ENCODE results near the gene CAMKK2. TPM values are rescaled to one million over a fixed set of nuclear protein-coding genes. Genes with fewer than 3 reads are reported as not detected.
"Not testable (repeated sequence)": the region's sequence is repeated elsewhere in the genome, so short reads cannot be mapped to it uniquely, and the experiment has no call there.

Gene CAMKK2
- total and polyA plus RNA-seq, 2 donors: 11.2 to 14.0 TPM

DNA sequence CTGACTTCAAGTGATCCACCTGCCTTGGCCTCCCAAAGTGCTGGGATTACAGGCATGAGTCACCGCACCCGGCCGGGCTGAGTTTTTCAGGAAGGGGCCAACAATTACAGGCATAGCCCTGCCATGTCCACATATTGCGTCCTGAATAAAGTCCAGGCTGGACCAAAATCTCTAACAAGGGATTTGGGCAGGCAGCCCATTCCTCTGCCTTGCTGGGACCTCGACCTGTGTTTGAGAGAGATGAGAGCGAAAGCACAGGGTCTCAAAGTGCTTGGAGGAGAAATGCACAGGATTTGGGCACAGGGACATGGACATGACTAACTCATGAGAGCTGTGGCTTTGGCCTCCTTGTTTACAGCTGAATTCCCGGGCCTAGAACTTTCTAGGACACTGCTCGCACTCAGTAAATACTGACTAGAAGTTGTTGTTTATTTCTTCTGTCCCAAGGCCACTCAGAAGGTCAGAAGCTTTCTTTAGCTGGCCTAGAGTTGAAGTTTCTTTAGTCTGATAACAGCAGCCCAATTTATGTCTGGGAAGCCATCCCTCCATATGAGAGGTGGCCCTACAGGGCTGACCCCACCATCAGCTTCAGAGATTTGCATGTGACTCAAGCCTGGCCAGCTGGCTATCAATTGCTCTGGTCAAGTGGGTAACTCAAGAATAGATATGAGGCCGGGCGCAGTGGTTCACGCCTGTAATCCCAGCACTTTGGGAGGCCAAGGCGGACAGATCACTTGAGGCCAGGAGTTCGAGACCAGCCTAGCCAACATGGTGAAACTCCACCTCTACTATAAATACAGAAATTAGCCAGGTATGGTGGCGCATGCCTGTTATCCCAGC, 11.7 kb downstream of the CAMKK2 start:
- Histone ChIP-seq H3K27me3 (ENCODE audit: control insufficient read depth in 2 of 2, insufficient read depth in 1 of 2, low read length in 1 of 2) (no peaks in the 10 kb centered on the region), H3K36me3 (ENCODE audit: control insufficient read depth in 2 of 2, insufficient read depth in 2 of 2, low read length in 1 of 2) (peaks cover 0 to 8% of the 10 kb centered on the region in 2 donors), H3K4me1 (ENCODE audit: control insufficient read depth in 2 of 2, insufficient read depth in 2 of 2, low read length in 2 of 2) (peaks cover 5% of the 10 kb centered on the region in 2 donors), H3K9me3 (ENCODE audit: control insufficient read depth in 2 of 2, insufficient read depth in 1 of 2, low read length in 1 of 2) (no peaks in the 10 kb centered on the region), H3K27ac (ENCODE audit: low read depth in 1 of 2, low read length in 1 of 2) (no peak overlapping the region), H3K4me3 (ENCODE audit: low read length in 2 of 2) (no peak overlapping the region)
- DNase-seq (ENCODE audit: low read depth in 6 of 9, low spot score in 9 of 9): no peak
- WGBS: 98% methylated on average over 14 of the region's 14 CpGs

DNA sequence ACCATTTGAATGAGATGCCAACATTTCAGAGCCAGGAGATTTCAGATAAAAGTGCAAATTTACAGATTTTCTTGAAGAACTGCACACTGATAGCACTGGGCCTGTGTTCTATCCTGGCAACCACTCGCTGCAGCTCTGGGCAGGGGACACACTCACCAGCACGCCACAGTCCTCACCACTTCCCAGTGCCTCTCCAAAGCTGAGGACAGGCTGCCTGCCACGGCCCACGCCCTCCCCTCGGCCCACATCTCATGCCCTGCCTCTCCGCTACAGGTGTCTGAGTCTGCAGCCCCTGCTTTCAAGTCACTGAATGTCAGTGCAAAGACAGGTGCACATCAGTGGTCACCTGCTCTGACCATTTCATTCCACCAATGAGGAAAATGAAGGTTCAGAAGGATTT, 12.7 kb downstream of the CAMKK2 start:
- no peak for DNase-seq (ENCODE audit: low read depth in 6 of 9, low spot score in 9 of 9)
- H3K4me1 ChIP-seq (ENCODE audit: control insufficient read depth in 2 of 2, insufficient read depth in 2 of 2, low read length in 2 of 2): peaks cover 5% of the 10 kb centered on the region in 2 donors
- 98% methylated on average over 6 of the region's 6 CpGs for WGBS
- peaks cover 0 to 11% of the 10 kb centered on the region in 2 donors for H3K36me3 ChIP-seq (ENCODE audit: control insufficient read depth in 2 of 2, insufficient read depth in 2 of 2, low read length in 1 of 2)
- no peak overlapping the region for H3K4me3 ChIP-seq (ENCODE audit: low read length in 2 of 2)
- H3K9me3 ChIP-seq (ENCODE audit: control insufficient read depth in 2 of 2, insufficient read depth in 1 of 2, low read length in 1 of 2): no peaks in the 10 kb centered on the region
- no peak overlapping the region for H3K27ac ChIP-seq (ENCODE audit: low read depth in 1 of 2, low read length in 1 of 2)
- no peaks in the 10 kb centered on the region for H3K27me3 ChIP-seq (ENCODE audit: control insufficient read depth in 2 of 2, insufficient read depth in 1 of 2, low read length in 1 of 2)

DNA sequence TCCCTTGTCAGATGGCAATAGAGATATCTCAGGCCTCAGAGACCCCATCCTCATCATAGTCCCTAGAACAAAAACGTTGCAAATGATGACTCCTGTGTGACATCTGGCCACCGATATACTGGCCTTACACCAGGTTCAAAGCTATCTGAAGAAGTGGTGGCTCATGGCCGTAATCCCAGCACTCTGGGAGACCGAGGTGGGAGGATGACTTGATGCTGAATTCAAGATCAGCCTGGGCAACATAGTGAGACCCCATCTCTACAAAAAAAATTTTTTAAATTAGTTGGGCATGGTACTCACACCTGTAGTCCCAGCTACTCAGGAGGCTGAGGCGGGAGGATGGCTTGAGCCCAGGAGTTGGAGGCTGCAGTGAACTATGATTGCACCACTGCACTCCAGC, 13.1 kb downstream of the CAMKK2 start:
- no peaks in the 10 kb centered on the region for H3K9me3 ChIP-seq (ENCODE audit: control insufficient read depth in 2 of 2, insufficient read depth in 1 of 2, low read length in 1 of 2)
- H3K27ac ChIP-seq (ENCODE audit: low read depth in 1 of 2, low read length in 1 of 2): no peak overlapping the region
- H3K4me1 ChIP-seq (ENCODE audit: control insufficient read depth in 2 of 2, insufficient read depth in 2 of 2, low read length in 2 of 2): peaks cover 2 to 3% of the 10 kb centered on the region in 2 donors
- H3K36me3 ChIP-seq (ENCODE audit: control insufficient read depth in 2 of 2, insufficient read depth in 2 of 2, low read length in 1 of 2): peaks cover 0 to 15% of the 10 kb centered on the region in 2 donors
- H3K27me3 ChIP-seq (ENCODE audit: control insufficient read depth in 2 of 2, insufficient read depth in 1 of 2, low read length in 1 of 2): no peaks in the 10 kb centered on the region
- 98% methylated on average over 5 of the region's 5 CpGs for WGBS
- no peak for DNase-seq (ENCODE audit: low read depth in 6 of 9, low spot score in 9 of 9)
- no peak overlapping the region for H3K4me3 ChIP-seq (ENCODE audit: low read length in 2 of 2)

GRCh38 chr12:121282910-121283309, 13.6 kb downstream of the CAMKK2 start:
- not testable (repeated sequence) for H3K4me1 ChIP-seq (ENCODE audit: control insufficient read depth in 2 of 2, insufficient read depth in 2 of 2, low read length in 2 of 2); DNase-seq (ENCODE audit: low read depth in 6 of 9, low spot score in 9 of 9); H3K9me3 ChIP-seq (ENCODE audit: control insufficient read depth in 2 of 2, insufficient read depth in 1 of 2, low read length in 1 of 2); H3K4me3 ChIP-seq (ENCODE audit: low read length in 2 of 2); H3K27me3 ChIP-seq (ENCODE audit: control insufficient read depth in 2 of 2, insufficient read depth in 1 of 2, low read length in 1 of 2); H3K27ac ChIP-seq (ENCODE audit: low read depth in 1 of 2, low read length in 1 of 2)
- H3K36me3 ChIP-seq (ENCODE audit: control insufficient read depth in 2 of 2, insufficient read depth in 2 of 2, low read length in 1 of 2): peaks cover 0 to 17% of the 10 kb centered on the region in 2 donors
- WGBS: 97% methylated on average over 11 of the region's 11 CpGs

DNA sequence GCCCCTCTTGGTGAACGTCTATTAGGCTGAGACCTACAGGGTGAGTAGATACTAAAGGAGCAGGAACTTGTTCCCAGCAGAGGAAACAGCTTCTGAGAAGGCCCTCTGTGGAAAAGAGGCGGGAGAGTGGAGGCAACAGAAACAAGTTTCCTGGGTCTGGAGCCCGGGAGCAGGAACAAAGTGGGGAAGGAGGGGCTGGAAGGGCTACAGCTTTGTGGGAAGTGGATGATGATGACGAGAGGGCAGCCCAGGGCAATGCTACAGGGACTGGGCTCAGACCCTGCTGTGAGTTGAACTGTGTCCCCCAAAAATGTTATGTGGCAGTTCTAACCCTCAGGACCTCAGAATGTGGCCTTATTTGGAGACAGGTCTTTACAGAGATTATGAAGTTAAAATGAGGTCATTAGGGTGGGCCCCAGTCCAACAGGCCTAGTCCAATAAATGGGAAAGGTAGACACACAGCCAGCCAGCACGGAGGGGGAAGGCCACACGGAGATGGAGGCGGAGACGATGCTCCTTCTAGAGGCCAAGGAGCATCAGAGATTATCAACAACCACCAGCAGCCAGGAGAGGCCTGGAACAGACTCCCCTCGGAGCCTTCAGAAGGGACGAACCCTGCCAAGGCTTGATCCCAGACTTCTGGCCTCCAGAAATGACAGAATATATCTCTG, 14.3 kb downstream of the CAMKK2 start:
- H3K27ac ChIP-seq (ENCODE audit: low read depth in 1 of 2, low read length in 1 of 2): peak overlapping the region in 1 of 2 donors; percentile 11
- no peak for DNase-seq (ENCODE audit: low read depth in 6 of 9, low spot score in 9 of 9)
- no peaks in the 10 kb centered on the region for H3K27me3 ChIP-seq (ENCODE audit: control insufficient read depth in 2 of 2, insufficient read depth in 1 of 2, low read length in 1 of 2)
- no peaks in the 10 kb centered on the region for H3K4me1 ChIP-seq (ENCODE audit: control insufficient read depth in 2 of 2, insufficient read depth in 2 of 2, low read length in 2 of 2)
- no peaks in the 10 kb centered on the region for H3K9me3 ChIP-seq (ENCODE audit: control insufficient read depth in 2 of 2, insufficient read depth in 1 of 2, low read length in 1 of 2)
- no peak overlapping the region for H3K4me3 ChIP-seq (ENCODE audit: low read length in 2 of 2)
- 94% methylated on average over 10 of the region's 10 CpGs for WGBS
- peaks cover 0 to 17% of the 10 kb centered on the region in 2 donors for H3K36me3 ChIP-seq (ENCODE audit: control insufficient read depth in 2 of 2, insufficient read depth in 2 of 2, low read length in 1 of 2)

DNA sequence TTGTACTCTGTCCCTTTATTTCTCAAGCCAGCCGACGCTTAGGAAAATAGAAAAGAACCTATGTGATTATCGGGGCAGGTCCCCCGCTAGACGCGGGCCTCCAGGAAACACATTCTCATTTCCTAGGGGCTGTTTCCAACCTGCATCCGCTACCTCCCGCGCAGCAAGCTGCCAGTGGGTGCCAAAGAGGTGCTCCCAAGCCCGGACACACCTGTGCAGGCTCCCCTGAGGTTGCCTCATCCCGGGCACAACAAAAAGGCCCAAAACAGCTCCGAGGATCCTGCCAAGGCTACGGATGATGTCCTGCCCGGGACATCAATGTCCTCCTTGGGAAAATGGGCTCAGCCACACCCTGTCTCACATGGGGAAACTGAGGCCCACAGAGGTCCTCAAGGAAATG, 15.4 kb downstream of the CAMKK2 start:
- not testable (repeated sequence) for H3K27me3 ChIP-seq (ENCODE audit: control insufficient read depth in 2 of 2, insufficient read depth in 1 of 2, low read length in 1 of 2); H3K4me3 ChIP-seq (ENCODE audit: low read length in 2 of 2); H3K4me1 ChIP-seq (ENCODE audit: control insufficient read depth in 2 of 2, insufficient read depth in 2 of 2, low read length in 2 of 2); DNase-seq (ENCODE audit: low read depth in 6 of 9, low spot score in 9 of 9); H3K9me3 ChIP-seq (ENCODE audit: control insufficient read depth in 2 of 2, insufficient read depth in 1 of 2, low read length in 1 of 2); H3K27ac ChIP-seq (ENCODE audit: low read depth in 1 of 2, low read length in 1 of 2)
- peaks cover 0 to 19% of the 10 kb centered on the region in 2 donors for H3K36me3 ChIP-seq (ENCODE audit: control insufficient read depth in 2 of 2, insufficient read depth in 2 of 2, low read length in 1 of 2)
- WGBS: 97% methylated on average over 14 of the region's 14 CpGs

DNA sequence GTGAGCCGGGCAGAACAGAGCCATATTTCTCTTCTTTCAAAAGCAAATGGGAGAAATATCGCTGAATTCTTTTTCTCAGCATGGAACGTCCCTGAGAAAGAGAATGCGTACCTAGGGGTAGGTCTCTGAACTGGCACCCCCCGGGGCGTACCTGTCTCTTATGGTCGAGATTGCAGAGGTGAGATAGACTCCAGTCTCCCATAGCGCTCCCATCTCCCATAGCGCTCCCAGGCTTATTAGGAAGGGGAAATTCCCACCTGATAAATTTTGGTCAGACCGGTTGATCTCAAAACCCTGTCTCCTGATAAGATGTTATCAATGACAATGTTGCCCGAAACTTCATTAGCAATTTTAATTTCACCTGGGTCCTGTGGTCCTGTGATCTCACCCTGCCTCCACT, 16.0 kb downstream of the CAMKK2 start:
- not testable (repeated sequence) for H3K27me3 ChIP-seq (ENCODE audit: control insufficient read depth in 2 of 2, insufficient read depth in 1 of 2, low read length in 1 of 2); H3K27ac ChIP-seq (ENCODE audit: low read depth in 1 of 2, low read length in 1 of 2); H3K9me3 ChIP-seq (ENCODE audit: control insufficient read depth in 2 of 2, insufficient read depth in 1 of 2, low read length in 1 of 2); DNase-seq (ENCODE audit: low read depth in 6 of 9, low spot score in 9 of 9); H3K4me1 ChIP-seq (ENCODE audit: control insufficient read depth in 2 of 2, insufficient read depth in 2 of 2, low read length in 2 of 2); H3K4me3 ChIP-seq (ENCODE audit: low read length in 2 of 2)
- WGBS: 95% methylated on average over 11 of the region's 11 CpGs
- H3K36me3 ChIP-seq (ENCODE audit: control insufficient read depth in 2 of 2, insufficient read depth in 2 of 2, low read length in 1 of 2): peaks cover 0 to 22% of the 10 kb centered on the region in 2 donors

DNA sequence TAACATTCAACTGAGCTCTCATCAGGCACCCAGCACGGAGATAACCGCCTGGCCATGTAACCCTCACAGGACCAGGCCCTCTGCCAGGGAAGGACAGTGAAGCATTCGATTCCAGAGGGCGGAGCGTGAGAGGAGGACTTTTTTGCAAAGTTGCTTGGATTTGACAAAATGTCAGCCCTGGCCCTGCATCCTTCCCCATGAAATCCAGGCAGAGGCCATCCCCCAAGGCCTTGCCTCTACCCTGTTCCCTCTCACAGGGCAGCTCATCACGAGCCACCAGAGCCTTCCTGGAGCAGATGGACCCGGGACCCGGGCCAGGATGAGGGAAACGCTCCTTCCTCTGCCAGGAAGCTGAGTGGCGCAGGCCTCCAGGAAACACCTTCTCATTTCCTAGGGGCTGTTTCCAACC, 17.0 kb downstream of the CAMKK2 start:
- WGBS: 86% methylated on average over 10 of the region's 10 CpGs
- Histone ChIP-seq H3K36me3 (ENCODE audit: control insufficient read depth in 2 of 2, insufficient read depth in 2 of 2, low read length in 1 of 2) (peaks cover 2 to 26% of the 10 kb centered on the region in 2 donors), H3K4me1 (ENCODE audit: control insufficient read depth in 2 of 2, insufficient read depth in 2 of 2, low read length in 2 of 2) (no peaks in the 10 kb centered on the region), H3K4me3 (ENCODE audit: low read length in 2 of 2) (no peak overlapping the region), H3K9me3 (ENCODE audit: control insufficient read depth in 2 of 2, insufficient read depth in 1 of 2, low read length in 1 of 2) (no peaks in the 10 kb centered on the region), H3K27ac (ENCODE audit: low read depth in 1 of 2, low read length in 1 of 2) (no peak overlapping the region), H3K27me3 (ENCODE audit: control insufficient read depth in 2 of 2, insufficient read depth in 1 of 2, low read length in 1 of 2) (no peaks in the 10 kb centered on the region)
- DNase-seq (ENCODE audit: low read depth in 6 of 9, low spot score in 9 of 9): no peak

DNA sequence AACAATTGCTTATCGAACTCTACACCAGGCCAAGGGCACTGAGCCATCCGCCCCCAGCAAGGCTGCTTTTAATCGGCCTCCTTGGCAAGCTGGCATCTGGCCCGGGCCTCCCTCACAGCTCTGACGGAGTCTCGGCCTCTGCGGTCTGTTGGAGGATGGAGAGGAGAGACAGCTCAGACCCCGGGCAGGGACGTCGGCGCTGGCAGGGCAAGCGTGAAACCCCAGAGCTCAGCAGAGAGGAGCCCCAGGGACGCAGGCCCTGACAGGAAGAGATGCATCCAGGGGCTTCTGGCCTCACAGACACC, 17.5 kb downstream of the CAMKK2 start:
- no peak for DNase-seq (ENCODE audit: low read depth in 6 of 9, low spot score in 9 of 9)
- no peak overlapping the region for H3K27ac ChIP-seq (ENCODE audit: low read depth in 1 of 2, low read length in 1 of 2)
- H3K4me1 ChIP-seq (ENCODE audit: control insufficient read depth in 2 of 2, insufficient read depth in 2 of 2, low read length in 2 of 2): no peaks in the 10 kb centered on the region
- peaks cover 7 to 31% of the 10 kb centered on the region in 2 donors for H3K36me3 ChIP-seq (ENCODE audit: control insufficient read depth in 2 of 2, insufficient read depth in 2 of 2, low read length in 1 of 2)
- 94% methylated on average over 13 of the region's 13 CpGs for WGBS
- no peaks in the 10 kb centered on the region for H3K9me3 ChIP-seq (ENCODE audit: control insufficient read depth in 2 of 2, insufficient read depth in 1 of 2, low read length in 1 of 2)
- H3K27me3 ChIP-seq (ENCODE audit: control insufficient read depth in 2 of 2, insufficient read depth in 1 of 2, low read length in 1 of 2): no peaks in the 10 kb centered on the region
- no peak overlapping the region for H3K4me3 ChIP-seq (ENCODE audit: low read length in 2 of 2)

All from thymus (tissue), 11 donors.